ENCODE results near the gene DDX24.

The DDX24 gene

DNA sequence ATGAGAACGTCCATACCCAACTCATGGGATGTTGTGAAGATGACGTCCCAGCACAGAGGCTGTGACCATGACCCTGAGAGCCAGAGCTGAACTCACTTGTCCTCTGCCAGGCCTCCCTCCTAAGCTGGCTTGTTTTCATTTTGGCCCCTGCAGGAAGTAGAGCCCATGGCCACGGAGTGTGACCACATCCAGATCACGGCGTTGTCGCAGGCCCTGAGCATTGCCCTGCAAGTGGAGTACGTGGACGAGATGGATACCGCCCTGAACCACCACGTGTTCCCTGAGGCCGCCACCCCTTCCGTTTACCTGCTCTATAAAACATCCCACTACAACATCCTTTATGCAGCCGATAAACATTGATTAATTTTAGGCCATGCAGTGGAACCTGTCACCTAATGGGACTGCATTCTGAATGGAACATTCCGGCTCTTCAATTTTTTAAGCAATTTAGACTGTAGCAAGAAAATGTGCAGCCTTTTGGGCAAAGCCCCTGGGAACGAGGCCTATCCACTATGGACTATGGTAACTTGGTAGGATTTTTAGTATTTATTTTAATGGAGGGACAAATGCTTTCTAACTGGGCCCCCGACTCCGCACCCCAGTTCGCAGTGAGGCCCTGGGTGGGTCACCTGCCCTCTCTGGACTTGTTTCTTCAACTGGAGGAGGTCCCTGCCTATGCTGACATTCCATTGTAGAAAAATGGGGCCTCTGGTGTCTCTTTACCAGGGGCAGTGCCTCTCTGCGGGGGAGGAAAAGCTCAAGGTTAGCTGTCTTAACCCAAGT, 35.2 kb downstream of the DDX24 start:
- DNase-seq, result no peak

GRCh38 chr14:94045101-94045500, 35.9 kb downstream of the DDX24 start:
- DNase-seq, result no peak

- no peak for DNase-seq
Observed at GRCh38 chr14:94044476-94045091, 36.4 kb downstream of the DDX24 start.

GRCh38 chr14:94043756-94044475, 37.1 kb downstream of the DDX24 start:
- DNase-seq, result no peak

DNA sequence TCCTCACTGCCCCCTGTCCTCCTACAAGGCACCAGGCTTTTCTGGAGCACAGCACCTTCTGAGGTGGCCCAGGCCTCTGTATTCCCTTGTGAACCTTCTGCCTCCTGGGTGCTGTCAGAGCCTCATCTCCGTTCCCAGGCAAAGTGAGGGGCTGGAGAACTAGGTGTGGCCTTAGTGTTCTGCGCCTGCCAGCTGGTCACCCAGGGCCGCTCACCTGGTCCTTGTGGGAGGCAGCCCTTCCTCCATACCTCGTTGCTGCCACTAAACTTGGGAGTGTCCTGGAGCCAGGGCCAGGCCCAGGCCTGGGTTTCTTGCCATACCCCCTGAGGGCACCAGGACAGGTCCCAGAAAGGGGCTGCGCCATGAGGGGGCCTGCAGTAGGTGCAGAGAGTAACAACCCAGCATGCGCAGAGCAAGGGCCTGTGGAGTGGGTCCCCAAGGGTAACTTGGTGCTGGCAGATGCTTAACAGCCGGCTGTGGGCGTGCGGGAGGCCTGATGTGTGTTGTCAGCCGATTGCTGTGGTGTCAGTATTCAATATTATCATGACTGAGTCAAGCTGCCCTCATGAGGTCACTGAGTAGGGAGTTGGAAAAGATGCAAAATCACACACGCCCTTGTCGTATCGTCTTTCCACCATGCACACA, 37.8 kb downstream of the DDX24 start:
- DNase-seq, result no peak

DNA sequence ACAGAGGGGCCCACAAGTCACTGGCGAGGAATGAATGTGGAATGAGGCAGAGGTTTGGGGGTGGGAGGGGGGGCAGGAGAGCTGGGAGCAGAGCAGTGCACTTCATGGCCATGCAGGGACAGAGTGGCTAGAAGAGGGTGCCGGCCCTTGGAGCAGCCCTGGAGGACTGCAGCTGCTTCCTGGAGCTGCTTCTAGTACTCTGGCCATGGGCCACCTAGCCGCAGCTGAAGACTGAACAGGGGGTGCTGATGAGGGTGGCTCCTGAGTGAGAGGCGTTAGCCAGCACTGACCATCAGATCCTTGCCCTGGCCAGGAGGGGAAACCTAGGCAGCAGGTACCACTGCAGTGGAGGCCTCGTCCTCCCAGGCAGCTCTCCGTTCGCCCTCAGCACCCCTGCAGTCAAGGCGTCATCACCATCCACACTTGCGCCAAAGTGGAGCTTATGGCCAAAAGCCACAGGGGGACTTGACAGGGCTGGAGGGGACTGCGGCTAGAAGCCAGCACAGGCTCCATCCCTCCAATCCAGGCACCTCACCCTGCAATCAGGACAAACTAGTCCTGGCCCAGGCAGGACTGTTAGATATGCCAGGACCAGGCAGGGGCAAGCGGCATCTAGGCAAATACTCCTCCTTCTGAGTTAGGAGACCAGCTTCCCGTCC, 38.4 kb downstream of the DDX24 start:
- DNase-seq, result no peak

DNA sequence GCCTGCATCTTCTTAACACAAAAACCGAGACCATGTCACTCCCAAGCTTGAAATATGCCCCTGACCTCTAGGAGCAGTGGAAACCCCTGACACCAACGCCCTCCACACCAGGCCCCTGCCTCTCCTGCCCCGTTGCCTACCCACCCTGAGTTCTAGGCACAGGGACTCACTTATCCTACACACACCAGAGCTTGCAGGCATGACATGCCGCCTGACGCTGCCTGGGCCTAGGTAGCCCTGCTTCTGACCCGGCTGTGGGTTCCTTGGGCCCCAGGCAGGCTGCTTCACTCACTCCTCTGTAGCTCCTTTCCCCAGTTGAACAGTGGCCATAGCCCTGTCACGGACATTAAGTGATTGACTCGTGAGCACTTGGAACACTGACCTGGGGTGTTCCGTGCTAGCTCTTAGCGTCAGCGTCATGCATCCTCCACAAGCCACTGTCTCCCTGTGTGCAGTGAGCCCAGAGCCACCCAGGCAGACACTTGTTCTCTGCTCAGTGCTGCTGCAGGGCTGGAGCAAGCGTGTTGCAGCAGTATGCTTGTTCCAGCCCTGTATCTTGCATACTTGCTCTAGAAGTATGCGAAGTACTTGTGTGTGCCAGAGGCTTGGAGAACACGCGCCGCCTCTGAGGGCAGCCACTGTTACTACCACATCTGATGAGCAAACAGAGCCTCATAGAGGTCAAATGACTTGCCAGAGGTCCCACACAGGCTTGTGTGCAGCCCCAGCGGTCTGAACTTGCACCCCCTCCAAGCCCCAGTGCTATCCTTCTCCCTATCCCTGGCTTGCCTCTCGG, 39.3 kb downstream of the DDX24 start:
- DNase-seq, result no peak

DNA sequence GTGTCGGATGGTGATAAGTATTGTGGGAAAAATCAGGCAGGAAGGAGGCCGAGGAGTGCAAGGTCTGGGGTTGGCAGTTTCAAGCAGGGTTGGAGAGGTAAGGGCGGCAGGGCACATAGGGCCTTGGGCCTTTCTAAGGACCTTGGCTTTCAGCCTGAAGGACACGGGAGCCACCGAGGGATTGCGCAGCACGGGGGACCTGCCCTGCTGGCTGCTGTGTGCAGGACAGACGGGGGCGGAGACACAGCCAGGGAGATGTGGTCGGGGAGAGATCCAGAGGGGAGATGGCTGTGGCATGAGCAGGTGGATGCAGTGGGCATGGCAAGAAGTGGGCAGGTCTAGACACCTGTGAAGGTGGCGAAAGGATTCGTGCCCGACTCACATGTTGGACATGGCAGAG, 40.2 kb downstream of the DDX24 start:
- DNase-seq, result no peak

- no peak for DNase-seq
Observed at GRCh38 chr14:94040247-94040646, 40.8 kb downstream of the DDX24 start.

- no peak for DNase-seq
Observed at GRCh38 chr14:94038921-94039629, 41.9 kb downstream of the DDX24 start.

DNA sequence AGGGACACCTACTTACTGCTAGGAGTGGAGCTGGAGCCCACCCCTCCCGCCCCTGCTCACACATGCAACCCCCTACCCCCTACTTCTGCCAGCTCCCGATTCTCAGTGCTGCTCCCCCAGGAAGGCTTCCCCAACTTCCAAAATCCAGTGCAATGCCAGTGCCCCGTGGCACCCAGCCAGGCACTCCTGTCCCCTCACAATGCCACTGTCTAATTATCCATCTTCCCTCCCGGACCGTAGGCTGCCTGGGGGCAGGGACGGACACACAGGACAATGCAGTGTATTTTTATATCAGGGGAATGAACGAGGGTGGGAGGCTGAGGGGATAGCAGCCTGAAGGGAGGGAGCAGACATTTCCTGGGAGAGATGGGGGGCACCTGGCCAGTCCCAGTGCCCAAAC, 42.5 kb downstream of the DDX24 start:
- no peak for DNase-seq

DNA sequence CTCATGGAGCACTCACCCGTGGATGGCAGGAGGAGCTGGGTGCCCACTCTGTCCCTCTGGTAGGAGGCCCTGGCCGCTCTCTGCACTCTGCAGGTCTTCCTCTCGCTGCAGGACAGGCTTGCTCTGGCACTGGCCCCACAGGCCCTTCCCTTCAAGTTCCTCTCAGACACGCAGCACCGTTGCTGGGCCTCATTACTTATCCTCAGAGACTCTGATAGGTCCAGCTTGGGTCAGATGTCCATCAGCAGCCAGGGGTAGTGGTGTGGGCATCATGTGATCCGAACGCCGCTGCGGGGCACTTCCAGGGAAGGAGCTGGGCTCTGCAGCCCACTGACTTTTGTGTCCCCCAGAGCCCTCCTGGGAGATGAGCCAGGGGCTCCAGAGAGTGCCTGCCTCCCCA, 43.0 kb downstream of the DDX24 start:
- DNase-seq, result no peak

- DNase-seq, result no peak
Observed at GRCh38 chr14:94036313-94037167, 44.5 kb downstream of the DDX24 start.

DNA sequence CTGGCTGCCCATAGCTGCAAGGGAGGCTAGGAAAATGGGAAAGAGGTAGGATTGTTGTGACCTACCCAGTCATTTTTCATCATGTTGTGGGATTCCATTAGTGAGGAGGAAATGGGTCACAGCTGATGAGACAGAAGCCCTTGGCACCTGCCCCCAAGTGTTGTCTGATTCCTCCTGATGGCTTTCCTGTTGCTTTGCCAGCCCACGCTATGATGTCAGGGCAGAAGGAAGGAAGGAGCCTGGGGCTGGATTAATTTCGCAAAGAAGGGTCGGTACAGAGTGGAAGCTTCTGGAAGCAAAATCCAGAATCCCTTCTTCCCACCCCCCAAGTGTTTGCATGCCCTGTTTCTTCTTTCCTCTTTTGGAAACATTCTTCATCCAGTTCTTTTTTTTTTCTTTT, 46.1 kb downstream of the DDX24 start:
- DNase-seq, result no peak

DNA sequence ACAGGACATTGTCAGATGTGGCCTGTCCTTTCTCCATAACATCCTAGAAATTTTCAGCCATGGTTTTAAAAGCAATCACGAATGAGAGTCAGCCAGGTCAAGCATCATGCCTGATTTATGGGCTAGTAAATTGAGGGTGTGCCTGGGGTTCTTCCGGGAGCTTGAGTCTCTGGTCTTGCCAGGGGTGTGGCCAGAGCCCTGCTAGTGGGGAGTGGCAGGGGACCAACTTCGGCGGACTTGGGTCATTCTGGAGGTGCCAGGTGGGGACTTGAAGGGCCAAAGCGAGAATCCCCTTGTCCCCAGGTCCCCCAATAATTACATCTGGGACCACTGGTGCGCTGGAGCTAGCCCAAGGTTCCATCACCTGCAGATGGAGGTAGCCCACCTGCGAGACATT, 49.1 kb downstream of the DDX24 start:
- no peak for DNase-seq

GRCh38 chr14:94031161-94031882, 49.7 kb downstream of the DDX24 start:
- no peak for DNase-seq

DNA sequence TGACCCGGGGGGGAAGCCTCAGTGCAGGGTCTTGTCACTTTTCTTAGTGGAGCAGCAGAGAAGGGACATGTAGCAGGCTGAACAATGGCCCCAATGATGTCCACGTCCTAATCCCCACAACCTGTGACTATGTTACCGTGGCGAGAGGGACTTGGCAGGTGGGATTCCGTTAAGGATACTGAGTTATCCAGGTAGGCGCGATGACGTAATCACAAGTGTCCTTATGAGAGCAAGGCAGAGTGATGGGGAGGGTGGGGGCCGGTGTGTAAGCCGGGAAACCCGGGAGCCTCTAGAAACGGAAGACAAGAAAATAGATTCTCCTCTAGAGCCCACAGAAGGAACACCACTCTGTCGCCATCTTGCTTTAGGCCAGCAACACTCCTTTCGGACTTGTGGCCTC, 50.4 kb downstream of the DDX24 start:
- no peak for DNase-seq

- no peak for DNase-seq
Observed at GRCh38 chr14:94029671-94030203, 51.3 kb downstream of the DDX24 start.

DNA sequence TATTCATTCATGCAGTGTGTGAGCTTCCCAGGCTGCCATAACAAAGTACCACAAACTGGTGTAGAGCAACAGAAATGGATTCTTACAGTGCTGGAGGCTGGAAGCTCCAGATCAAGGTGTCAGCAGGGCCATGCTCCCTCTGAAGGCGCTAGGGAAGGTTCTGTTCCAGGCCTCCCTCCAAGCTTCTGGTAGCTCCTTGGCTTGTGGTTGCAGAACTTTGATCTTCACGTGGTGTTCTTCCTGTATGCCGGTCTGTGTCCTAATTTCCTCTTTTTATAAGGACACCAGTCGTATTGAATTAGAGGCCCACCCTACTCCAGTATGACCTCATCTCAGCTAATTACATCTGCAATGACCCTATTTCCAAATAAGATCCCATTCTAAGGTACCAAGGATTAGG, 51.7 kb downstream of the DDX24 start:
- no peak for DNase-seq

DNA sequence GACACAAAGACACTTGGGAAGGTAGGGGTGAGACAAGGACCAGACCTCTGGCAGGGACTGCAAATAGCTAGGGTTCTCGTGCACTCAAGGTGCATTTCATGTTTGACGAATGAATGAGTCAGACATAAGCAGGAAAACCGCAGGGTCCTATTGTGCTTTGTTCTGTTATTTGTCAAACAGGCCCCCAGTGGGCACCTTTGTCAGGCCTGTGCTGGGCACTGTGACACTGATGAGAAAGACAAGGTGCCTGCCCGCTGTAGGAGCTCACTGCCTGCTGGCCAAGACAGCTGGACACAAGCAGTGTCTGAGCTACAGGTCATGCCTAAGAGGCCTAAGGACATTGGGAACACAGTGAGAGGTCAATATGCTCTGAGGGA, 52.6 kb downstream of the DDX24 start:
- DNase-seq, result no peak
